CD4-positive, alpha-beta T cell treated with Interleukin-4 for 1 hour (primary cell): ENCODE results near the gene CRAT.
A peak's percentile ranks its signal among the peaks of the same experiment; 100 is the strongest.

ENCODE experiments used
- DNase-seq, 2 donors: peaks; one replicate each; pipeline ENCODE4 v3.0.0-alpha.2; 2020 to 2022

CRAT gene

GRCh38 chr9:129110740-129111527, at the start of gene CRAT, which contains the start of gene PTPA:
Gene CRAT (minus strand): TSS chr9:129110793. CDS start chr9:129110509, 284 bp downstream.
Gene PTPA (plus strand): TSS chr9:129111415. CDS start chr9:129111601, 186 bp downstream.
- DNase-seq: peak; percentile 96

- DNase-seq: no peak
These were observed 45.6 kb upstream of the CRAT start for GRCh38 chr9:129156163-129156562.

GRCh38 chr9:129154866-129155477, 44.4 kb upstream of the CRAT start:
- DNase-seq: no peak

GRCh38 chr9:129151469-129151868, 40.9 kb upstream of the CRAT start:
- no peak for DNase-seq

DNA sequence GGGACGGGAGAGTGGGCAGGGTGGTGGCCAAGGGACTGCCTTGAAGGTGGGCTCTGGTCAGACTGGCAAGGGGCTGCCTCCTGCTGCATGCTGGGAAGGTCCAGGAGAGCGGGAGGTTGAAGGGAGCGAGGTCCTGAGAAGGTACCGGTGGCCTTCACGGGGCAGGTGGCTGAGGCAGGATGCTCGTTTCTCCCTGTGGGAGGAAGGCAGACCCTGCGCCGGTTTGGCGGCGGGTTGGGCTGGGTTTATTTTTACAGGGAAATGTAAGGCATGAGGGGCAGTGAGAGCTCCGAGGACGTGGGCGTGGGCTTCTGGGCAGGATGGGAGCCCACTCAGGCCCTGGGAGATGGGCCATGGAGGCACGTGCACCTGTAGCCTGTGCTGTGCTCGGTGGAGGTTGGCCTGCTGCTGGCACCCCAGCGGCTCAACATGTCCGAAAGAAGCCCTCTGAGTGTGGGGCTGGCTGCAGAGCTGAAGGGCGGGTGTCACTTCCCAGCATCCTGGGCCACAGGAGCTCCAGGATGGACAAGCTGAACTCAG, 40.1 kb upstream of the CRAT start:
- DNase-seq: no peak

DNA sequence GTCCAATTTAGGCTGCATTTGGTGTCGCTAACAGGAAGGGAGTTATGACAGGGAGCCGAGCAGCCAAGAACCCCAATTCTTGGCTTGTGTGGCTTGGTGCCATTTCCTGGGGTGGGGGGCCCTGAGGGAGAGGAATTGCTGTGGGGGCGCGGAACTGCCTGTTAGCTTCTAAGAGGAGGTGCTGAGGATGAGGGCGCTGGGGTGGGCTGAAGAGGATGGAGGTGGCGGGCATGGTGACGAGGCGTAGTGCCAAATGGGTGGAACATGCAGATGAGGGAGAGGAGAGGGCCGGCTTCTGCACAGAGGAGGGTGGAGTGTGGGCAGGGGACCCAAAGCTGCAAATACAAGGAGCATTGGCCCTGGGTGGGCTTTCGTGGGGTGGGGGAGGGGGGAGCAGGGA, 39.5 kb upstream of the CRAT start:
- no peak for DNase-seq

DNA sequence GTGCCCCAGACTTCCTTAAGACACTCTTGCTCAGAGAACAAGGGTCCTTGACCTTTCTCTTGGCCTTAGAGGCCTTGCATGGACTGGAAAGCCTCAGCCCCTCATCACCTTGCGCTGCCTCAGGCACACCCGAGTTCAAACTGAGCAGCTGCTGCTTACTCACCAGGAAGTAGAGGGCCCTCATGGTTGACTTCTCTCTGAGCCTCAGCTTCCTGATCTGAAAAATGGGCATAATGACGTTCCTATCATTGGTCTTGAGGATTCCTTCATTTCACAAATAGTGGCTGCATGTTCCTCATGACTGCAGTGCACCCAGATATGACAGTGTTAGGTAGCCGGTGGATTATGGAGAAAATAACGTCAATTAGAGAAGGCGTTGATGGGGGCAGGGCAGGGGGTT, 38.8 kb upstream of the CRAT start:
- DNase-seq: no peak

DNA sequence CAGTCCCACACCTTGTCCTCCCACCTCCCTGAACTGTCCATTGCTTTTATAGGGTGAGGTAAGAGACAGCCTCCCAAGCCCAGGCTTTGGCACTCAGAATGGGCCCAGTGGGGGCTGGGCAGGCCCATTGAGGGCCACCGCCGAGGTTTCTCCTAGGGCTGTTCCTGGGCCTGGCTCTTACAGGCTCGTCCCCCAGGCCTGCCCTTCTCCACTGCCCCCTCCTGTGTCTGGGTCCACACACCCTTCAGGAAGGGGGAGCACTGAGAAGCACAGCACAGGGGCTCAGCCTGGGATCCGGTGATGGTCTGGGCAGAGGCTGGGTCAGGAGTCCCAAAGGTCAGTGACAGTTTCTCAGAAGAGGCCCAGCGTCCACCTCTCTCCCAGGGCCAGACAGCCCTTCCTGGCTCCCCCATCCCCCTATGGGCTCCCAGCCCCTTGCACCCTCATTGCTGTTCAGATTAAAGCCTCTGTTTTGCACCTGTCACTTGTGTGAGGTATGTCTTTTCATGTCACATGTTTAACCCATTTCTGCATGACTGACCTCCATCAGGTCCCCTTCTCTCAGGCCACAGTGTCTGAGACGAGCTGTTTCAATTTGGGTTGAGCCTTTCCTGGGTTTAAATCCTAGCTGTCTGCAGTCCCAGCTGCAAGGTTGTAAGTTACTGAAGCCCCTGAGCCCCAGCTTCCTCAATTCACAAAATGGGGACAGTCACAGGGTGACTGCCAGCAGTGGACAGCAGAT, 38.0 kb upstream of the CRAT start:
- no peak for DNase-seq

DNA sequence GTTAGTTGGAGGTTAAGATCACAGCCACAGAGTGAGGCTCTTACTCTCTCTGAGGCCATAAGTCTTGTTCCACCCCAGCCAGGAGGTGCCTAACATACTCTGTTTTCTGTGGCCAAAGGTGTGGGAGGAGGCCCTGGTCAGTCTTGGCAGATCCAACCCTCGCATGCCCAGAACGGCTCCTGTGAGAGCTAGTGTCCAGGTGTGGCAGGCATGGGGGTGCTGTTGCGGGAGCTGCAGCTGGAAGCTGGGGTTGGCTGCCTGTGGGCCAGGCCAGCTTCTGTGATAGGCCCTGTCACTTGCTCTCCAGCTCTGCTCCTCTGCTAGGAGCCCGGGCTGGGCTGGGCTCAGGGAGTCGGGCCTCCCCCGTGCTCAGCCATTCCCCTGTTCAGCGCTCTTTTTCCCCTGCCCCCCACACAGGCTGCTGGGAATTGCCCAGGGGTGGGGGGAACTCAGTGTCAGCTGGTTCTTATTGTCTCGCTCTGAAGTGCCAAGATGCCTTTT, 35.9 kb upstream of the CRAT start:
- no peak for DNase-seq

DNA sequence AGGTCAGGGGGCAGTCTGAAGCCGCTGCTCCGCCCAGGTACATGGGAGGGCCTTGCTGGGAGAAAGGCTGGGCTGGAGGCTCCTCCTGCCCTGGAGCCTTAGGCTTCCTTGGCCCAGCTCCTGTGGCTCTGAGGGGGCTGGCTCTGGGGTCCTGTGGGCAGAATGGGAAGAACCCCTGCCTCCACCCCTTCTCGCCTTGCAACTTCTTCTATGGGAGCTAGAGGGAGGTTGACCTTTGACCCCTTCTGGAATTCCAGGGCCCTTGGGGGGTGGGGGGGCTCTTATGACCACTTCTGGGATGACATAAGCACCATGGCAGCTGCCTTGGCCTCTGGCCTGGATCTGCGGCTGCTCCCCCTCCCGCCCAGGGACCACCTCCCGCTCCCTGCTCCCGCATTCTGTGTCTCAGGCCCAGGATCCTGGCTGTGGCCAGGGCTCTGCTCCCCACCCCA, 35.3 kb upstream of the CRAT start:
- DNase-seq: no peak

- DNase-seq: no peak
These were observed 34.7 kb upstream of the CRAT start for GRCh38 chr9:129145316-129145715.

GRCh38 chr9:129143031-129143927, 32.7 kb upstream of the CRAT start:
- peak; percentile 72 to 74 for DNase-seq

DNA sequence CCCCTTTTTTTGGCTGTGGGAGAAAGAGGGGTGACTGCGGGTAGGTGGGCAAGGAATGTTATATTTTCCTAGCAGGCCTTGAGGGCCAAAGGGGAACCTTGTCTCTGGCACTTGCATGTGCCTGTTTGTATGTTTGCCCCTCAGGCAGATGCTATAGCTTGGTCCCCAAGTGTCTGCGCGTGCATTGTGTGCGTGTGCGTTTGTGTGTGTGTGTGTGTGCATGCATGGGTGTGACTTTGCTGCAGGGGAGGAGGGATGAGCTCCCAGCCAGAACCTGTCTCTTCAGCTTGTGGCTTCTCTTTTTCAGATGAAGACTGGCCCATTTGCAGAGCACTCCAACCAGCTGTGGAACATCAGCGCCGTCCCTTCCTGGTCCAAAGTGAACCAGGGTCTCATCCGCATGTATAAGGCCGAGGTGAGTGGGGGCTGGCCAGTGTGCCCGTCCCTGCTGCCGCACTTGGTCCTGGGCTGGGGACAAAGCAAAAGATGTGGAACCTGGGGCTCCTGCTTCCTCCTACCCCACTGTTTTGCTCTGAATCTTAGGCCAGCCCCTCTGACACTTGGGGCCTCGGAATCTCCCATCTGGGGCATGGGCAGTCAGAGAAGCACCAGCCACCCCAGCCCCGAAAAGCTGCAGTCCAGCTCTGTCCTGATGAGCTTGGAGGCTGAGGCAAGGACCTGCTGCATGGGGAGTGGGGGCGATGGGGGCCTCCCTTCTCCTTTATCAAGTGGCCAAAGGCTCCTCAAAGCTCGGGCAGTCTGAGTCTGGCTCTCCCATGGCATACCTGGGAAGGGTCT, 31.7 kb upstream of the CRAT start:
- no peak for DNase-seq

DNA sequence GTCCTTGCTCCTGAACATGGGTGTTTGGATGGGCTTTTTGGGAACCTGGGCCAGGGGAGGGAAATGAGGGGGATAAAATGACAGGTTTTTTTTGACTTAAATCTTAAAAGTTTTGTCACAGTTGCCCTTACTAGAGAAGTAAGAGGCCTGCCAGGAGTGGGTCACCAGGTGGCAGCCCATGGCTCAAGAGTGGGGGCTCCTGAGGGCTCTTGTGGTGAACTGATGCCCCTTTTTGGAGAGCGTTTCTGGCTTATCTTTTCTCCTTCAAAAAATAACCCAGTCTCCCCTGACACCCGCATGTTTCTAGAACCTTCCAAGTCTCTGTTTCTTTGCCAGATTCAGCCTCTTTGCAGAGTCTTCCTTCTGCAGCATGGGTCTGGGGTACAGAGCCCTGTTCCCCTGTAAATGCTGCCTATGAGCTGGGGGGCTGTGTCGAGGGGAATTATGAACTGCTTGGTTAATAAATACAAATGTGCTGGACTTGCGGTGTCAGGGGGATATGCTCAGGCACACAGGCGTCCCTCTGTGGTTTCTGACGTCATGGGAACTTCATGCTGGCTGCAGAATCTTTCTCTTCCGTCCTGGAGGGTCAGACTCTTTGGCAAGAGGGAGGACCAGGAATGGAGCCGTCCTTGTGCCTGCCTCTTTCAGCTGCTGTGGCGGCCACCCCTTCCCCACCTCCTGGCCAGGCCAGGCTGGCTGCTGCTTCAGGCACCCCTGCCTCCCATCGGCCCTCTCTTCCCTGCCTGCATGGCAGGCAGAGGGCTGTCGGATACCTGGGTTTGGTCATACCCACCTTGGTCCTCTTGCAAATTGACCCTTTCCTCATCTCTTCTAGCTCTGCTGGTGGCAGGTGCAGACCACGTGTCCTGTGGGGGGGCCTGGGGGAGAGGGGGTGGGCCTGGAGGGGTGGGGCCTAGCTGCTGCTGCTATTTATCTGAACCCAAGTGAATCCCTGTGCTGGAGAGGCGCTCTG, 30.8 kb upstream of the CRAT start:
- DNase-seq: peak; percentile 27 to 59

DNA sequence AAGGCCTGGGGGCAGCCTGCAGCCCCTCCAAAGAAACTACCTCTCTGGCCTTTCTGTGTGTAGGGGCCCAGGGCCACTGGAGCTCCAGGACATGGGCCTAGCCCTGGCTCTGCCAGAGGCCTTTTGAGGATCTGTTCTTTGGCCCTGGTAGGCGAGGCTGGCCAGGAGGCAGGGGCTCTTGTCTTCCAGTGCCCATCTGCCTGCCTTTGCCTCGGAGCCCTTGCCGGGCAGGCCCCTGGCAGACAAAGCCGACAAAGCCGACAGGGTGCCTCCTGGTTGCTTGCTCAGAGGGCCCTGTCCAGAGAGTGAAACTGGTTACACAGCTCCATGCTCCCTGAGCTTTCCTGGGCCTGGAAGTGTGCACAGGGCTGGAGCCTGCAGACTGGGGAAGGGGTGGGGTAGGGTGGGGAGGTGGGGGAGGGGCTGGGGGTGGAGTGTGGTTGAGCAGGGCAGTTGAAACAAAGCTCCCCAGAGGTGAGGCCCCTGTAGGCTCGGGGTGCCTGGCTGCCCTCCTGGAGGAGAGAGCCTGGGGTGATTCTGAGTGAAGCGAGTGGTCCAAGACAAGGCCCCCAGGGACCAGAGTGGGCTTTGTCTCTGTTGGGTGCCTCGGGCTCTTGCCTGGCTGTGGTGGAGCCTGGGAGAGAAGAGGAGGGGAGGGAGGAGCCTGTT, 29.9 kb upstream of the CRAT start:
- peak in 1 of 2 donors; percentile 10 for DNase-seq

GRCh38 chr9:129139993-129140396, 29.4 kb upstream of the CRAT start:
- DNase-seq: peak; percentile 84 to 90

- peak; percentile 80 to 86 for DNase-seq
These were observed 28.8 kb upstream of the CRAT start for GRCh38 chr9:129139233-129139992.

DNA sequence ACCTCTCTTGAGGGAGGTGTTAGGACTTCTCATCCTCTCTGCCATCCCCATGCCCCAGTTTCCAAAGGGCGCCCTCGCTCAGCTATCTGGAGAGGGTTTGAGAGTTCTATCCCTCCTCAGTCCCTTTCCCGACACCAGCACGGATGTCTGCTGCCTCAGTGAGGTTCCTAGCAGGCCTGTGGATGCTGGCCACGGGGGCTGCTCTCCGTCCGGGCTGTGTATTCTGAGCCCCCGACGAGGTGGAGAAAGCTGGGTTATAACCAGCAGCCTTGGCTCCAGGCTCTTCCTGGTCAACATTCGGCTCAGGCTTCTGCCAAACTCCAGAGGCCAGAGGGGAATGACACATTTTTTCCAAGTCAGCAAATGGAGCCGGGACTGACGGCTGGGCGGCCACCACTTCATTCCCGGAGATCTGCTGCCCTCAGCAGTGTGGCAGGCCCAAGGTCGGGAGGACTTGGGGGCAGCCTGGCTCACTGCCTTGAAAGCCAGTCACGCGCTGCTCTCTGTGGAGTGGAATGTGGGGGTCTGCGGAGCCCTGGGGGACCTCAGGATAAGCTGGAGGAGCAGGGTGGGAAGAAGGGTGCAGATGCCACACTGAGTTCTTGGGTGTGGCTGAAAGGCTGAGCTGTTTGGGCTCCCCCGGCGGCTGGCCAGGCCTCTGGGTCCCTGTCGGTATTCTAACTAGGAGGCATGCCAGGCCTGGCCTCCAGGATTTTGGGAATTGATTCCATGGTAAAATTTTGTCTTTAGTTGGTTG, 28.1 kb upstream of the CRAT start:
- no peak for DNase-seq
